PC-3 (cell line): Measurements from ENCODE around the gene ARHGEF18.

Experiments used
- EZH2 ChIP-seq: fragments of 300-600 bp; sonication (generic); IDR thresholded peaks from one replicate; pipeline ENCODE4 v1.6.1; 2017; ENCODE audit warnings: antibody characterized with exemption, mild to moderate bottlenecking, low read length; ENCODE audit not compliant: unreplicated experiment
- EZH2phosphoT487 ChIP-seq: fragments of 300-600 bp; sonication (generic); IDR thresholded peaks from 2 replicates; pipeline ENCODE4 v1.6.1; 2018; ENCODE audit warnings: mild to moderate bottlenecking, antibody characterized with exemption, low read length, borderline replicate concordance
- TF ChIP-seq, protein P1 (sequence below): fragments of 300-600 bp; sonication (generic); conservative IDR thresholded peaks from 2 replicates; pipeline ENCODE4 v1.5.1; 2017; ENCODE audit warnings: antibody characterized with exemption, low read depth, mild to moderate bottlenecking, low read length

DNA sequence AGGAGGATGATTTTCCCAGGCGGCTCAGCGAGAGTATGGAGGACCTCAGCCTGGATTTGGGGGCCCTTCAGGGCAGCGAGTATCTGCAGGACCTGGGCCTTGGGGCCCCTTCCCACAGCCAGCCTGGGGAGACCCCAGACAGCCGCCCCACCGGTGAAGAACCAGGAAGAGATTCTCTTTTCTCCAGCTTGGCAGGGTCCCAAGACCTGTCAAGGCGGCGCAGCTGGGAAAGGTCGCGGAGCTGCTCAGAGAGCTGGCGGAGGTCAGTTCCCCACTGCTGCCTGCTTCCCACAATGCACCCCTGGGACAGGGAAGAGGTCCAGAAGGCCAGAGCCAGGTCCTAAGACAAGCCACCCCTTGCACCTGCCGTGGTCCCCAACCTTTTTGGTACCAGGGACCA lies 24.1 kb downstream of the ARHGEF18 start:
- TF ChIP-seq, protein P1, sequence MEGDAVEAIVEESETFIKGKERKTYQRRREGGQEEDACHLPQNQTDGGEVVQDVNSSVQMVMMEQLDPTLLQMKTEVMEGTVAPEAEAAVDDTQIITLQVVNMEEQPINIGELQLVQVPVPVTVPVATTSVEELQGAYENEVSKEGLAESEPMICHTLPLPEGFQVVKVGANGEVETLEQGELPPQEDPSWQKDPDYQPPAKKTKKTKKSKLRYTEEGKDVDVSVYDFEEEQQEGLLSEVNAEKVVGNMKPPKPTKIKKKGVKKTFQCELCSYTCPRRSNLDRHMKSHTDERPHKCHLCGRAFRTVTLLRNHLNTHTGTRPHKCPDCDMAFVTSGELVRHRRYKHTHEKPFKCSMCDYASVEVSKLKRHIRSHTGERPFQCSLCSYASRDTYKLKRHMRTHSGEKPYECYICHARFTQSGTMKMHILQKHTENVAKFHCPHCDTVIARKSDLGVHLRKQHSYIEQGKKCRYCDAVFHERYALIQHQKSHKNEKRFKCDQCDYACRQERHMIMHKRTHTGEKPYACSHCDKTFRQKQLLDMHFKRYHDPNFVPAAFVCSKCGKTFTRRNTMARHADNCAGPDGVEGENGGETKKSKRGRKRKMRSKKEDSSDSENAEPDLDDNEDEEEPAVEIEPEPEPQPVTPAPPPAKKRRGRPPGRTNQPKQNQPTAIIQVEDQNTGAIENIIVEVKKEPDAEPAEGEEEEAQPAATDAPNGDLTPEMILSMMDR: no peak
- no peak for TF ChIP-seq EZH2phosphoT487
- TF ChIP-seq EZH2: no peak
